Measurements from ENCODE around the gene HBD. TPM values are rescaled to one million over a fixed set of nuclear protein-coding genes. Genes with fewer than 3 reads are reported as not detected.
"Not testable (repeated sequence)": the region's sequence is repeated elsewhere in the genome, so short reads cannot be mapped to it uniquely, and the experiment has no call there.

The HBD gene
- total RNA-seq, 1 experiment from 2014 or later, result not detected

GRCh38 chr11:5250543-5251204 is 16.4 kb upstream of the HBD start:
- no peak overlapping the region for H3K4me3 Mint-ChIP-seq (ENCODE audit: unreplicated experiment)
- Histone ChIP-seq H3K9me3 (no peaks in the 10 kb centered on the region), H3K36me3 (ENCODE audit: control insufficient read depth, insufficient read depth, low read length) (no peaks in the 10 kb centered on the region), H3K4me3 (ENCODE audit: low read depth, low read length) (no peak overlapping the region), H3K27me3 (replicated peaks; ENCODE audit: control insufficient read depth, insufficient read depth, low read length) (no peaks in the 10 kb centered on the region), H3K4me1 (no peaks in the 10 kb centered on the region)
- no TSS peak for BruUV-seq (replicated peaks)
- no peak overlapping the region for H3K27ac Mint-ChIP-seq (ENCODE audit: unreplicated experiment)
- DNase-seq, result no peak
- H3K4me1 Mint-ChIP-seq (ENCODE audit: low read depth, unreplicated experiment), result no peaks in the 10 kb centered on the region
- POLR2A ChIA-PET, result no interaction called here
- no peaks in the 10 kb centered on the region for H3K36me3 Mint-ChIP-seq (ENCODE audit: insufficient read depth, unreplicated experiment)
- intact Hi-C loops (cut with micrococcal nuclease; ENCODE audit: unreplicated experiment), result no loop called here
- TF ChIP-seq CTCF (IDR thresholded peaks at IDR 0.05; ENCODE audit: insufficient read depth in 1 of 2, low read depth in 1 of 2, low read length in 1 of 2, severe bottlenecking in 1 of 2, unreplicated experiment in 1 of 2), result no peak
- H3K27me3 Mint-ChIP-seq (ENCODE audit: insufficient read depth, unreplicated experiment), result peaks cover 28% of the 10 kb centered on the region
- H3K9me3 Mint-ChIP-seq (ENCODE audit: unreplicated experiment), result no peaks in the 10 kb centered on the region
- CTCF ChIA-PET, result no interaction called here

GRCh38 chr11:5249807-5250396 is 15.6 kb upstream of the HBD start, which contains the start of gene HBG1:
Gene HBG1 (minus strand): TSS chr11:5249857. CDS start chr11:5249804, 53 bp downstream.
- DNase-seq; CTCF ChIA-PET; H3K27ac Mint-ChIP-seq (ENCODE audit: unreplicated experiment); H3K36me3 ChIP-seq (ENCODE audit: control insufficient read depth, insufficient read depth, low read length); H3K4me1 ChIP-seq; H3K4me1 Mint-ChIP-seq (ENCODE audit: low read depth, unreplicated experiment); H3K9me3 Mint-ChIP-seq (ENCODE audit: unreplicated experiment); H3K4me3 Mint-ChIP-seq (ENCODE audit: unreplicated experiment); H3K9me3 ChIP-seq; H3K27me3 ChIP-seq (replicated peaks; ENCODE audit: control insufficient read depth, insufficient read depth, low read length); POLR2A ChIA-PET; H3K4me3 ChIP-seq (ENCODE audit: low read depth, low read length); intact Hi-C loops (cut with micrococcal nuclease; ENCODE audit: unreplicated experiment); BruUV-seq (replicated peaks); H3K36me3 Mint-ChIP-seq (ENCODE audit: insufficient read depth, unreplicated experiment): not testable (repeated sequence)
- H3K27me3 Mint-ChIP-seq (ENCODE audit: insufficient read depth, unreplicated experiment), result peaks cover 30% of the 10 kb centered on the region

DNA sequence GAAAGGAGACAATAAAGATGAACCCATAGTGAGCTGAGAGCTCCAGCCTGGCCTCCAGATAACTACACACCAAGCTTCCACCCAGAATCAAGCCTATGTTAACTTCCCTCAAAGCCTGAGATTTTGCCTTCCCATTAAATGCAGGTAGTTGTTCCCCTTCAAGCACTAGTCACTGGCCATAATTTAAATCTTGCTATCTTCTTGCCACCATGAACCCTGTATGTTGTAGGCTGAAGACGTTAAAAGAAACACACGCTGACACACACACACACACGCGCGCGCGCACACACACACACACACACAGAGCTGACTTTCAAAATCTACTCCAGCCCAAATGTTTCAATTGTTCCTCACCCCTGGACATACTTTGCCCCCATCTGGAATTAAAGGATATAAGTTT is 14.2 kb upstream of the HBD start:
- H3K4me1 Mint-ChIP-seq (ENCODE audit: low read depth, unreplicated experiment); H3K9me3 ChIP-seq; CTCF ChIA-PET; POLR2A ChIA-PET; H3K36me3 ChIP-seq (ENCODE audit: control insufficient read depth, insufficient read depth, low read length); H3K27me3 ChIP-seq (replicated peaks; ENCODE audit: control insufficient read depth, insufficient read depth, low read length); intact Hi-C loops (cut with micrococcal nuclease; ENCODE audit: unreplicated experiment); H3K4me3 Mint-ChIP-seq (ENCODE audit: unreplicated experiment); H3K36me3 Mint-ChIP-seq (ENCODE audit: insufficient read depth, unreplicated experiment); DNase-seq; BruUV-seq (replicated peaks); H3K4me3 ChIP-seq (ENCODE audit: low read depth, low read length); H3K27ac Mint-ChIP-seq (ENCODE audit: unreplicated experiment); H3K4me1 ChIP-seq; H3K9me3 Mint-ChIP-seq (ENCODE audit: unreplicated experiment): not testable (repeated sequence)
- H3K27me3 Mint-ChIP-seq (ENCODE audit: insufficient read depth, unreplicated experiment), result peaks cover 29% of the 10 kb centered on the region

DNA sequence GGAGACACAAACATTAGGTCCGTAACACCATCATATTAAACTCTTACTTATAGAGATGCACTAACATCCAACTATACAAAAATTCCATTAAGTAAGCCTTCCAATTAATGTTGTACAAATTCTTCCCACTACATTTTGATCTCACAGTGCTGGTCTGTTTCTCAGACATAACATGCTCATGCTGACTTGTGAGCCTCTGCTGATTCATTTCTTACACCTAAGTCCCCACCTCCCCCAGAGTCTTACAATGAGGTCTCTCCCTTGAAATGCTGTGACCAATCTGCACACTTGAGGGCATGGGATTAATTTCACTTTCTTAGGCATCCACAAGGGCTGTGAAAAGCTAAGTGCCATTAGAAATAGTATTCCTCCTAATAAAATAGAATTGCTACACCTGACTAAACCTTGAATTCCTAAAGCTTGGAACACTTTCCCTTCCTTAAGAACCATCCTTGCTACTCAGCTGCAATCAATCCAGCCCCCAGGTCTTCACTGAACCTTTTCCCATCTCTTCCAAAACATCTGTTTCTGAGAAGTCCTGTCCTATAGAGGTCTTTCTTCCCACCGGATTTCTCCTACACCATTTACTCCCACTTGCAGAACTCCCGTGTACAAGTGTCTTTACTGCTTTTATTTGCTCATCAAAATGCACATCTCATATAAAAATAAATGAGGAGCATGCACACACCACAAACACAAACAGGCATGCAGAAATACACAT is 13.3 kb upstream of the HBD start:
- no peaks in the 10 kb centered on the region for H3K36me3 ChIP-seq (ENCODE audit: control insufficient read depth, insufficient read depth, low read length)
- H3K4me1 Mint-ChIP-seq (ENCODE audit: low read depth, unreplicated experiment), result no peaks in the 10 kb centered on the region
- CTCF ChIA-PET, result no interaction called here
- H3K4me1 ChIP-seq, result no peaks in the 10 kb centered on the region
- H3K9me3 Mint-ChIP-seq (ENCODE audit: unreplicated experiment), result no peaks in the 10 kb centered on the region
- H3K4me3 Mint-ChIP-seq (ENCODE audit: unreplicated experiment), result no peak overlapping the region
- H3K27me3 Mint-ChIP-seq (ENCODE audit: insufficient read depth, unreplicated experiment), result peaks cover 25% of the 10 kb centered on the region
- no peak for TF ChIP-seq CTCF (IDR thresholded peaks at IDR 0.05; ENCODE audit: insufficient read depth in 1 of 2, low read depth in 1 of 2, low read length in 1 of 2, severe bottlenecking in 1 of 2, unreplicated experiment in 1 of 2)
- no peak for DNase-seq
- POLR2A ChIA-PET, result no interaction called here
- no peaks in the 10 kb centered on the region for H3K36me3 Mint-ChIP-seq (ENCODE audit: insufficient read depth, unreplicated experiment)
- H3K27me3 ChIP-seq (replicated peaks; ENCODE audit: control insufficient read depth, insufficient read depth, low read length), result no peaks in the 10 kb centered on the region
- H3K4me3 ChIP-seq (ENCODE audit: low read depth, low read length), result no peak overlapping the region
- intact Hi-C loops (cut with micrococcal nuclease; ENCODE audit: unreplicated experiment), result no loop called here
- no TSS peak for BruUV-seq (replicated peaks)
- H3K9me3 ChIP-seq, result no peaks in the 10 kb centered on the region
- no peak overlapping the region for H3K27ac Mint-ChIP-seq (ENCODE audit: unreplicated experiment)

Data from Caco-2 (cell line).